ENCODE data around the gene PAX4. TPM values are rescaled to one million over a fixed set of nuclear protein-coding genes. Genes with fewer than 3 reads are reported as not detected.

Gene PAX4
- total and polyA plus RNA-seq, 9 donors, result not detected

DNA sequence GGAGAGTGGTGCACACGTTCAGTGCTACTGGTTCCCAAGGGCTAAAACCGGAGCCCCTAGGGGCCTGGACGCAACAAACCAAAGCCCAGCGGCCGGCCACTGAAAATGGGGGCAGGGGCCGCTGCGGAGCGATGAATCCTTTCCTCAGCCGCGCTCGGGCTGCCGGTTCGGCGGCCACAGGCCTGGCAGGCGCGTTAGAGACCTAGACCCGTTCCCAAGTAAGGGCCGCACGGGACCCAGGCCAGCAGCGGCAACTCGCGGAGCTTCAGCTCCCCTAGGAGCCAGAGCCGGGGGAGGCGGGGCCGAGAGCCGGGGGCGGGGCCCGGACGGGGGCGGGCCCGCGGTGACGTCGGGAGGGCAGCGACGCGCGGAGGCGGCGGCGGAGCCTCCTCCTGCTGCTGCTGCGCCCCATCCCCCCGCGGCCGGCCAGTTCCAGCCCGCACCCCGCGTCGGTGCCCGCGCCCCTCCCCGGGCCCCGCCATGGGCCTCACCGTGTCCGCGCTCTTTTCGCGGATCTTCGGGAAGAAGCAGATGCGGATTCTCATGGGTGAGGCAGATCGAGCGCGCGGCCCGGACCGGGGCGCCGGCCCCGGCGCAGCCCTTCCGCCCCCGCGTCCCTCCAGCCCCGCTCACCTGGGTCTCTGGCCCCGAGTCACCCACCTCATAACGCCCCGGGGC lies 29.8 kb downstream of the PAX4 start, which contains the start of gene ARF5:
Gene ARF5 (plus strand): TSS at position 393 of the 678 bp plus-strand sequence. CDS start 88 bp downstream, at position 481.
- Histone ChIP-seq H3K36me3 (no peaks in the 10 kb centered on the region), H3K4me3 (peak within 1 kb of the TSS; percentile 93), H3K27me3 (no peaks in the 10 kb centered on the region), H3K4me1 (ENCODE audit: insufficient read depth) (peaks cover 12% of the 10 kb centered on the region), H3K27ac (peak within 1 kb of the TSS; percentile 86 to 87), H3K9me3 (no peaks in the 10 kb centered on the region)
- 1% methylated on average over 44 to 77 of the region's 77 CpGs for WGBS, 3 donors
- peak; percentile 90 to 97 (median 95) for DNase-seq
- intact Hi-C loops (cut with DNase I), result loop anchor here (5.0 to 10.0 kb wide), 4 partner anchors 64 to 196 kb away; partner anchors contain the start of genes SND1 (in 3 of the 4) and ZNF800 (in 2 of the 4)
- TF ChIP-seq CTCF (IDR thresholded peaks at IDR 0.05) (no peak), POLR2A (IDR thresholded peaks at IDR 0.05) (peak; percentile 57), EP300 (IDR thresholded peaks at IDR 0.05) (no peak)

- intact Hi-C loops (cut with DNase I), result loop anchor here (5.0 to 10.0 kb wide), 4 partner anchors 65 to 195 kb away; partner anchors contain the start of genes SND1 (in 3 of the 4) and ZNF800 (in 2 of the 4)
- Histone ChIP-seq H3K9me3 (no peaks in the 10 kb centered on the region), H3K36me3 (no peaks in the 10 kb centered on the region), H3K4me1 (ENCODE audit: insufficient read depth) (peaks cover 12% of the 10 kb centered on the region), H3K4me3 (peak overlapping the region; percentile 93), H3K27ac (peak overlapping the region; percentile 86 to 87), H3K27me3 (no peaks in the 10 kb centered on the region)
- 45 to 49% (median 48%) methylated on average over 20 of the region's 20 CpGs for WGBS, 3 donors
- DNase-seq, result peak in 4 of 5 donors; percentile 37 to 59 (median 51)
- TF ChIP-seq POLR2A (IDR thresholded peaks at IDR 0.05) (no peak), CTCF (IDR thresholded peaks at IDR 0.05) (no peak), EP300 (IDR thresholded peaks at IDR 0.05) (no peak)
These were observed 30.3 kb downstream of the PAX4 start for GRCh38 chr7:127587663-127588018.

DNA sequence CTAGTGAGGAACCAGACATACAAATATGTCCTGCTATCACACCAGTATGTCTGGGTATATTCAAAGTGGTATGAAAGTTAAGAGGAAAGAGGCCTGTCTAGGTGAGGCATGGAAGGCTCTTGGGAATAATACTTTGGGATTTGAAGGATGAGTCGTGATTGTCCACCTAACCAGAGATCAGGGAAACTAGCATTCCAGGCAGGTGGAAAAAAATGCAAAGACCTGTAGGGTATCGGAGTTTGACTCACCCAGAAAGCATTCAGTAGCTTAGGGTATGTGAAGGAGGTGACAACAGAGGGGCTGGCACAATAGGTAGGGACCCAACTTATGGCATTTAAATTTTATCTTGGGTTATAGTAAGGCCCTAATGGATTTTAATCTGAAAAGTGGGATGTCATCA lies 31.6 kb downstream of the PAX4 start:
- no peaks in the 10 kb centered on the region for H3K36me3 ChIP-seq
- intact Hi-C loops (cut with DNase I), result loop anchor here (5.0 to 10.0 kb wide), 4 partner anchors 66 to 194 kb away; partner anchors contain the start of genes SND1 (in 3 of the 4) and ZNF800 (in 2 of the 4)
- no peak overlapping the region for H3K27ac ChIP-seq
- TF ChIP-seq CTCF (IDR thresholded peaks at IDR 0.05) (no peak), POLR2A (IDR thresholded peaks at IDR 0.05) (no peak), EP300 (IDR thresholded peaks at IDR 0.05) (no peak)
- H3K4me3 ChIP-seq, result no peak overlapping the region
- no peak for DNase-seq
- H3K27me3 ChIP-seq, result no peaks in the 10 kb centered on the region
- H3K9me3 ChIP-seq, result no peaks in the 10 kb centered on the region
- WGBS, 3 donors, result 91 to 96% (median 94%) methylated on average over 2 of the region's 2 CpGs
- peaks cover 16% of the 10 kb centered on the region for H3K4me1 ChIP-seq (ENCODE audit: insufficient read depth)

GRCh38 chr7:127585044-127585953 lies 32.6 kb downstream of the PAX4 start, which contains the start of gene GCC1:
TSS of gene GCC1 (minus strand) at chr7:127585596. CDS start at chr7:127585182, 414 bp downstream.
- WGBS, 3 donors, result 1 to 3% (median 2%) methylated on average over 66 to 78 of the region's 78 CpGs
- intact Hi-C loops (cut with DNase I), result loop anchor here (5.0 to 10.0 kb wide), 4 partner anchors 67 to 193 kb away; partner anchors contain the start of genes SND1 (in 3 of the 4) and ZNF800 (in 2 of the 4)
- Histone ChIP-seq H3K4me3 (peak within 1 kb of the TSS; percentile 60), H3K27ac (peak within 1 kb of the TSS; percentile 62 to 86), H3K36me3 (no peaks in the 10 kb centered on the region), H3K27me3 (no peaks in the 10 kb centered on the region), H3K4me1 (ENCODE audit: insufficient read depth) (peaks cover 16% of the 10 kb centered on the region), H3K9me3 (no peaks in the 10 kb centered on the region)
- TF ChIP-seq POLR2A (IDR thresholded peaks at IDR 0.05) (peak; percentile 88), EP300 (IDR thresholded peaks at IDR 0.05) (no peak)
- peak; percentile 92 to 99 (median 96) for DNase-seq
